Caco-2 (cell line): ENCODE data around the gene CISH. TPM values are rescaled to one million over a fixed set of nuclear protein-coding genes. Genes with fewer than 3 reads are reported as not detected.

ENCODE experiments used
- BruUV-seq: library from RNA; stranded (reverse); fragments of 400-500 nt; replicated peaks from 2 replicates; lab custom pipeline; 2021; lab: Mats Ljungman, UMichigan
- CTCF ChIA-PET: fragments of 300-600 bp; sonication (Branson Sonifier 250); formaldehyde crosslinking; loops from one replicate; lab custom pipeline; 2022; ENCODE audit warnings: antibody characterized with exemption; lab: Charles Lee
- POLR2A ChIA-PET: fragments of 300-600 bp; sonication (Branson Sonifier 250); formaldehyde crosslinking; loops from one replicate; lab custom pipeline; 2022; ENCODE audit warnings: antibody characterized with exemption; lab: Charles Lee
- DNase-seq, 2 experiments: peaks; one replicate each; pipeline versions ENCODE4 v3.0.0 to v3.0.0-alpha.2; 2020 to 2022
- H3K27me3 ChIP-seq: replicated peaks from 2 replicates; pipeline ENCODE4 v1.6.0; 2011; ENCODE audit warnings: low read length; ENCODE audit not compliant: control insufficient read depth, insufficient read depth
- H3K36me3 ChIP-seq: 2 replicates; pipeline ENCODE4 v1.5.1; 2011; ENCODE audit warnings: low read length; ENCODE audit not compliant: control insufficient read depth, insufficient read depth
- H3K4me1 ChIP-seq: fragments of 250-450 bp; sonication (Bioruptor Pico); 2 replicates; pipeline ENCODE4 v1.5.1; 2020; ENCODE audit warnings: mild to moderate bottlenecking
- H3K4me3 ChIP-seq: 2 replicates; pipeline ENCODE4 v1.5.1; 2011; ENCODE audit warnings: low read depth, mild to moderate bottlenecking, control low read depth, low read length
- H3K9me3 ChIP-seq: fragments of 250-450 bp; sonication (Bioruptor Pico); 2 replicates; pipeline ENCODE4 v1.5.1; 2020; ENCODE audit warnings: mild to moderate bottlenecking, moderate library complexity
- H3K27ac Mint-ChIP-seq: one replicate; pipeline ENCODE4 v1.8.0; 2022; ENCODE audit warnings: mixed read lengths; ENCODE audit not compliant: unreplicated experiment
- H3K27me3 Mint-ChIP-seq: one replicate; pipeline ENCODE4 v1.8.0; 2022; ENCODE audit warnings: mixed read lengths; ENCODE audit not compliant: insufficient read depth, unreplicated experiment
- H3K36me3 Mint-ChIP-seq: one replicate; pipeline ENCODE4 v1.8.0; 2022; ENCODE audit warnings: mild to moderate bottlenecking, mixed read lengths; ENCODE audit not compliant: insufficient read depth, unreplicated experiment
- H3K4me1 Mint-ChIP-seq: one replicate; pipeline ENCODE4 v1.8.0; 2022; ENCODE audit warnings: low read depth, mixed read lengths; ENCODE audit not compliant: unreplicated experiment
- H3K4me3 Mint-ChIP-seq: one replicate; pipeline ENCODE4 v1.8.0; 2022; ENCODE audit warnings: mild to moderate bottlenecking, moderate library complexity, mixed read lengths; ENCODE audit not compliant: unreplicated experiment
- H3K9me3 Mint-ChIP-seq: one replicate; pipeline ENCODE4 v1.8.0; 2022; ENCODE audit warnings: mixed read lengths; ENCODE audit not compliant: unreplicated experiment
- intact Hi-C: fragments of 100-400 bp; cut with micrococcal nuclease; formaldehyde crosslinking; loops from one replicate; pipeline ENCODE4 v1.10.0; 2022; ENCODE audit not compliant: unreplicated experiment
- total RNA-seq: library from RNA; stranded (reverse); gene quantifications from 2 replicates; pipeline ENCODE4 v1.2.3, GENCODE V29; 2022
- TF ChIP-seq, protein P1 (sequence below), 2 experiments: fragments of 200-600 bp in 1 of 2; IDR thresholded peaks; 1 replicate in 1 of 2; 2 replicates in 1 of 2; pipeline versions ENCODE4 v1.5.1 to v1.8.0; 2011 to 2022; ENCODE audit warnings: antibody characterized with exemption in 1 of 2, control low read depth in 1 of 2, inconsistent platforms in 1 of 2, low read depth in 1 of 2, low read length in 1 of 2, mild to moderate bottlenecking in 1 of 2, moderate library complexity in 1 of 2; ENCODE audit not compliant: insufficient read depth in 1 of 2, severe bottlenecking in 1 of 2, unreplicated experiment in 1 of 2

Gene CISH
- total RNA-seq, 1 experiment from 2014 or later = 2.9 TPM

DNA sequence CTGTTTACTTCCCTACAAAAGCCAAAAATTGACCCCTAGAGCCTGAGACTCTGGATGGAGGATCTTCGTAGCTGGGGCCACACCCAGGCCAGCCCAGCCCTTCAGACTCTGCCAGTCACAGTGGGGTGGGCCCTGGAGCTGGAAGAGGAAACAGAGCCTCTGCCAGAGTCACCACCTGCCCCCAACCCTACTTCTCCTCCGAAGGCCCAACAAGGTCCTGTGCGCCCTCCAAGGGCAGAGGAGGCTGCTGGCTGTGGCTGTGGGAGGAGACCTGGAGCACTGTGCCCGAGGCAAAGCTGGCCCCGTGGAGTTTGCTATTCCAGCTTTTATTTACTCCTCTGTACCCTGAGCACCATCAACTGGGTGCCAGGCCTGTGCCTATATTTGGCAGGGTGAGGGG lies 19.0 kb downstream of the CISH start:
- Mint-ChIP-seq H3K27ac (no peak overlapping the region), H3K9me3 (no peaks in the 10 kb centered on the region), H3K4me3 (no peak overlapping the region), H3K27me3 (no peaks in the 10 kb centered on the region), H3K4me1 (no peaks in the 10 kb centered on the region), H3K36me3 (peaks cover 4% of the 10 kb centered on the region)
- Histone ChIP-seq H3K9me3 (no peaks in the 10 kb centered on the region), H3K4me3 (no peak overlapping the region), H3K4me1 (peaks cover 10% of the 10 kb centered on the region; the same call in 1 of the 2 replicates), H3K27me3 (no peaks in the 10 kb centered on the region), H3K36me3 (no peaks in the 10 kb centered on the region)
- ChIA-PET CTCF (interaction anchor here (2.3 kb wide), 1 partner anchor 19 kb away, joined by 7 read pairs; the partner anchor contains the start of gene CISH), POLR2A (interaction anchor here (1.2 kb wide), 1 partner anchor 9 kb away, joined by 4 read pairs; no protein-coding TSS in a partner anchor)
- TF ChIP-seq, protein P1, sequence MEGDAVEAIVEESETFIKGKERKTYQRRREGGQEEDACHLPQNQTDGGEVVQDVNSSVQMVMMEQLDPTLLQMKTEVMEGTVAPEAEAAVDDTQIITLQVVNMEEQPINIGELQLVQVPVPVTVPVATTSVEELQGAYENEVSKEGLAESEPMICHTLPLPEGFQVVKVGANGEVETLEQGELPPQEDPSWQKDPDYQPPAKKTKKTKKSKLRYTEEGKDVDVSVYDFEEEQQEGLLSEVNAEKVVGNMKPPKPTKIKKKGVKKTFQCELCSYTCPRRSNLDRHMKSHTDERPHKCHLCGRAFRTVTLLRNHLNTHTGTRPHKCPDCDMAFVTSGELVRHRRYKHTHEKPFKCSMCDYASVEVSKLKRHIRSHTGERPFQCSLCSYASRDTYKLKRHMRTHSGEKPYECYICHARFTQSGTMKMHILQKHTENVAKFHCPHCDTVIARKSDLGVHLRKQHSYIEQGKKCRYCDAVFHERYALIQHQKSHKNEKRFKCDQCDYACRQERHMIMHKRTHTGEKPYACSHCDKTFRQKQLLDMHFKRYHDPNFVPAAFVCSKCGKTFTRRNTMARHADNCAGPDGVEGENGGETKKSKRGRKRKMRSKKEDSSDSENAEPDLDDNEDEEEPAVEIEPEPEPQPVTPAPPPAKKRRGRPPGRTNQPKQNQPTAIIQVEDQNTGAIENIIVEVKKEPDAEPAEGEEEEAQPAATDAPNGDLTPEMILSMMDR (IDR thresholded peaks at IDR 0.05; ENCODE audit: insufficient read depth in 1 of 2, low read depth in 1 of 2, low read length in 1 of 2, severe bottlenecking in 1 of 2, unreplicated experiment in 1 of 2) = no peak
- BruUV-seq = no TSS peak
- intact Hi-C loops = no loop called here
- no peak for DNase-seq

DNA sequence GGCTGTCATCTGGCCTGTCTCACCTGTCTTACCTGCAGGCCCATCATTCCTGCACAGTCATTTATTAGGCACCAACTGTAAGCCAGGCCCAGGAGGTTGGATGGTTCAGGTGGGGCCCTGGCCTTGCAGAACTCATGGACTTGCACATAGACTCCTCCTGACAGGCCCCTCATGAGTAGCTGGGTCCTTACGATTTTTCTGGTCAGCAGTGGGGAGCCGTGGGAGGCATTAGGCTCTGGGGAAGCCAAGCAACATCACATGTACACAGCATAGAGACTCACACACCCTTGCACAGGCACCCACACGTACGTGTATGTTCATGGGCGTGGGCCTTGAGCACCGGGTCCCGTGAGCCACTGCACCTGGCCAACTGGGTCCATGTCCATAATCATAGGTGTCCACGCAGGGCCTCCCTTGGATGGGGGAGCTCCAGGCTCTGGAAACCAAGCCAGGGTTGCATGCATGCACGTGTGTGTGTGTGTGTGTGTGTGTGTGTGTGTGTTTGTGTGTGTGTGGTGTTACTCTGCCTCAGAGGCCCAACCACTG lies 20.3 kb downstream of the CISH start:
- POLR2A ChIA-PET = interaction anchor here (0.5 kb wide), 1 partner anchor 794 kb away, joined by 3 read pairs; the partner anchor contains the start of gene MANF
- Mint-ChIP-seq H3K27ac (no peak overlapping the region), H3K27me3 (no peaks in the 10 kb centered on the region), H3K4me1 (no peaks in the 10 kb centered on the region), H3K36me3 (peaks cover 5% of the 10 kb centered on the region), H3K4me3 (no peak overlapping the region), H3K9me3 (no peaks in the 10 kb centered on the region)
- CTCF ChIA-PET = interaction anchor here (2.3 to 3.2 kb wide), 2 partner anchors 20 to 21 kb away, joined by 7 to 13 read pairs; partner anchors contain the start of gene CISH
- BruUV-seq = no TSS peak
- no peak for DNase-seq
- TF ChIP-seq, protein P1 (IDR thresholded peaks at IDR 0.05; ENCODE audit: insufficient read depth in 1 of 2, low read depth in 1 of 2, low read length in 1 of 2, severe bottlenecking in 1 of 2, unreplicated experiment in 1 of 2) = no peak
- Histone ChIP-seq H3K4me3 (no peak overlapping the region), H3K36me3 (no peaks in the 10 kb centered on the region), H3K27me3 (no peaks in the 10 kb centered on the region), H3K9me3 (no peaks in the 10 kb centered on the region), H3K4me1 (peaks cover 10% of the 10 kb centered on the region; the same call in 1 of the 2 replicates)
- intact Hi-C loops = loop anchor here (1.0 kb wide), 1 partner anchor 23 kb away; no protein-coding TSS in a partner anchor

DNA sequence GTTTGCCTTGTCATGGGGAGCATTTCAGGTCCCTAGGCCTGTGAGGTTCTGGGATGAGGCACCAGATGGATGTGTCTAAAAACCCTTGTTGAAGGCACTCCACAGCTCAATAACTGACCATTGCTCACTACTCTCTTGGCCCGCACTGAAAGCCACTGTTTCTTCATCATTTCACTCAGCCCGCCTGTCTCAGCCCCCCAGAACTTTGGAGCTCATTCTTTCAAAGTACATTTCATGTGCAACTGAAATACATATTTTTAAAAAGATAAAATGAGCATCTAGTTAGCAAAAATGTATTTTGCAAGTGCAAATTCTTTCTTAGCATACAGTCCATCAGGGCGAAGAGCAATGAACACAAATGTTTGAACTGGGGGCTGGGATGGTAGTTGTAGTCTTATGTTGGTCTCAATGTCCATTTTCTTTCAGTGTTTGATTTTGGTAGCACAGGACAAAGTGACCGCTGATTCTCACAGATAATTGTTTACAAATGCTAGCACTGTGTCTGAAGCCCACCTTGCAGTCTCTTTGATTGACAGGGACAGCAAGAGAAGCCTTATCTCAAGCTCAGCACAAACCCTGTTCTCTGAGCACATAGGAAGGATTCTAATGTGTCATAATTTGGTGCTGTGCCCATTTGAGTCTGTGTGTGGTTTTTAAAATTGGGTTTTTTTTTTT lies 22.7 kb downstream of the CISH start:
- CTCF ChIA-PET = interaction anchor here (3.2 kb wide), 1 partner anchor 23 kb away, joined by 13 read pairs; the partner anchor contains the start of gene CISH
- no peak overlapping the region for H3K27ac Mint-ChIP-seq
- TF ChIP-seq, protein P1 (IDR thresholded peaks at IDR 0.05; ENCODE audit: insufficient read depth in 1 of 2, low read depth in 1 of 2, low read length in 1 of 2, severe bottlenecking in 1 of 2, unreplicated experiment in 1 of 2) = no peak
- no peaks in the 10 kb centered on the region for H3K27me3 Mint-ChIP-seq
- peaks cover 5% of the 10 kb centered on the region for H3K36me3 Mint-ChIP-seq
- no peaks in the 10 kb centered on the region for H3K9me3 Mint-ChIP-seq
- peaks cover 10% of the 10 kb centered on the region for H3K4me1 Mint-ChIP-seq
- no peak overlapping the region for H3K4me3 ChIP-seq
- no peaks in the 10 kb centered on the region; the same call in 1 of the 2 replicates for H3K36me3 ChIP-seq
- intact Hi-C loops = no loop called here
- H3K9me3 ChIP-seq = no peaks in the 10 kb centered on the region
- H3K27me3 ChIP-seq = no peaks in the 10 kb centered on the region
- peaks cover 24% of the 10 kb centered on the region for H3K4me1 ChIP-seq
- POLR2A ChIA-PET = interaction anchor here (0.6 to 0.9 kb wide), 2 partner anchors 13 to 381 kb away, joined by 5 to 6 read pairs; no protein-coding TSS in a partner anchor
- H3K4me3 Mint-ChIP-seq = no peak overlapping the region
- DNase-seq = no peak
- no TSS peak for BruUV-seq
